ENCODE measurements around the gene ALPG. TPM values are rescaled to one million over a fixed set of nuclear protein-coding genes. Genes with fewer than 3 reads are reported as not detected.

ALPG gene
- total and polyA plus RNA-seq, 2 of the 4 experiments (the other 2 are of a cell fraction), result not detected

- TF ChIP-seq FOS (IDR thresholded peaks at IDR 0.05; ENCODE audit: low read depth, low read length), result no peak
- H3K23ac ChIP-seq (ENCODE audit: low read depth, low read length), result no peak overlapping the region
- H2AK5ac ChIP-seq (ENCODE audit: low read depth, low read length), result no peak overlapping the region
- no peak overlapping the region for H2BK15ac ChIP-seq (ENCODE audit: low read depth, low read length)
- no peaks in the 10 kb centered on the region; the same call in 1 of the 2 replicates for H4K20me1 ChIP-seq (ENCODE audit: insufficient read depth, low read length)
- no peaks in the 10 kb centered on the region for H3K36me3 ChIP-seq (ENCODE audit: control insufficient read depth, insufficient read depth, low read length)
- H2BK5ac ChIP-seq (ENCODE audit: low read depth, low read length, poor library complexity, severe bottlenecking), result no peak overlapping the region
- 7% methylated on average over 7 of the region's 50 CpGs; no CpG with 5 or more reads in 1 of the 2 experiments for WGBS, 2 experiments (ENCODE audit: extremely low coverage in 2 of 2, insufficient read length in 1 of 2)
- H4K5ac ChIP-seq (ENCODE audit: low read depth, low read length), result no peak overlapping the region
- no peak overlapping the region for H2AK9ac ChIP-seq (replicated peaks; ENCODE audit: low read depth, low read length, poor library complexity)
- no peak overlapping the region for H3K9ac ChIP-seq (ENCODE audit: low read depth, low read length)
- H2BK20ac ChIP-seq (ENCODE audit: low read depth, low read length), result no peak overlapping the region
- H3K9me3 ChIP-seq (ENCODE audit: control insufficient read depth, insufficient read depth, low read length), result peaks cover 2% of the 10 kb centered on the region; the same call in 1 of the 2 replicates
- no peak overlapping the region for H3K4me2 ChIP-seq (ENCODE audit: low read depth, low read length)
- no peak overlapping the region for H3K27ac ChIP-seq (ENCODE audit: insufficient read depth, low read length)
- H3K18ac ChIP-seq (ENCODE audit: low read depth, low read length), result no peak overlapping the region
- H2BK120ac ChIP-seq (ENCODE audit: low read depth, low read length), result no peak overlapping the region
- ChIA-PET POLR2A (ENCODE audit: unreplicated experiment) (no interaction called here), CTCF (interaction anchor here (1.2 kb wide), 1 partner anchor 14 kb away, joined by 3 read pairs; no protein-coding TSS in a partner anchor)
- no peak for ATAC-seq (ENCODE audit: low read depth)
- no peak overlapping the region for H3K56ac ChIP-seq (ENCODE audit: extremely low read depth, insufficient read depth, low read length)
- in situ Hi-C loops (cut with MboI; ENCODE audit: low sequenced_read_pairs) (no loop called here), dilution Hi-C loops (cut with HindIII; ENCODE audit: low sequenced_read_pairs, unreplicated experiment) (no loop called here), intact Hi-C loops (cut with micrococcal nuclease) (loop anchor here (5.0 kb wide), 1 partner anchor 40 kb away; no protein-coding TSS in a partner anchor)
- peaks cover 3% of the 10 kb centered on the region; the same call in 1 of the 2 replicates for H3K4me1 ChIP-seq (ENCODE audit: control insufficient read depth, insufficient read depth, low read length)
- no peak for DNase-seq
- H4K8ac ChIP-seq (ENCODE audit: low read depth in 2 of 2, low read length in 2 of 2), result no peak overlapping the region
- H3K9me1 ChIP-seq (ENCODE audit: insufficient read depth, low read length), result no peaks in the 10 kb centered on the region
- H2AFZ ChIP-seq (replicated peaks; ENCODE audit: low read length, poor library complexity), result no peak overlapping the region
- H4K91ac ChIP-seq (ENCODE audit: insufficient read depth, low read depth, low read length), result no peak overlapping the region
- H3K4ac ChIP-seq (ENCODE audit: low read depth, low read length), result no peak overlapping the region
- H3K4me3 ChIP-seq (ENCODE audit: insufficient read depth, low read depth, low read length), result no peak overlapping the region
- H3K79me1 ChIP-seq (ENCODE audit: low read depth in 1 of 2, low read length in 2 of 2), result no peaks in the 10 kb centered on the region
- BruUV-seq (replicated peaks), result no TSS peak
- H3K27me3 ChIP-seq (ENCODE audit: control insufficient read depth, insufficient read depth, low read length), result peaks cover 76% of the 10 kb centered on the region
- H3K14ac ChIP-seq (replicated peaks; ENCODE audit: low read depth, low read length), result no peak overlapping the region
Measured at GRCh38 chr2:232387451-232388171, 19.0 kb upstream of the ALPG start.
